Measurements from ENCODE around the gene WDR7.
"Not testable (repeated sequence)": the region's sequence is repeated elsewhere in the genome, so short reads cannot be mapped to it uniquely, and the experiment has no call there.

WDR7 gene

DNA sequence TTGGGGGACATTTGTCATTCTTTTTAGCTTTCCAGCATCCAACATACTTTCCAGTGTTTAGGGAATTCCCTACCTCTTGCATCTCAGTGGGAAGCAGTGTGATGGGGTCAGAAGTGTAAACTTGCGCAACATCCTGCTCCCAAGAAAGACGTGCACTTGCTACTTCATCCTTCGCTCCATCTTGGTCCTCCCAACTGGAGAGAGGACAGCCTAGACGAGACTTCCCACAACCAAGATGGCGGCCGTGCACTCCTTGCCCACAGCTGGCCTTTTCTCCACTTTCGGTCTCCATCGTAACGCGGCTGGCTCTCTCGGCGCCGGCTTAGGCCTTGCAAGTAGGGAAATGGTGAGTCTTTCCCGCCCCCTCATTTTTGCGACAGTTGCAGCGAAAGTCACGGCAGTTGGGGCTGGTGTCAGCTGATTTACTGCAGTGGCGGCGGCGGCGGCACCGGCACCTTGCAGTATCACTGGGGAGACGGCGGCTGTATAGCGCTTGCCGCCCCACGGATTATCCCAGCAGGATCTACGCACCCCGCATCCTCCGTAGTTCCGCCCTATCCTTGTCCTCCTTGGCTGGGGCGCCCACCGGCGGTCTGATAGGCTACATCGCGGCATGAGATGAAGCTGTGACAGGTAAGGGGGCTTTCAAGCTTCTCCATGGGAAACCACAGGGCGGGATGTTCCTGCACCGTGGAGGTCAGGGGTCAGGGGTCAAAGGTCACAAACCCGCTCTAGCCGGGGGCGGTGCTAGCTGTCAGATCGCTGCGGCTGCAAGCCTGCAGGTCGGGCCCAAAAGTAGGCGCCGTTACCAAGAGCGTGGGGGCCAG lies at the start of gene WDR7:
Gene WDR7 (plus strand): TSS at position 416 of the 827 bp plus-strand sequence. CDS start 21,157 bp downstream, outside the sequence.
- peak; percentile 96 for DNase-seq

DNA sequence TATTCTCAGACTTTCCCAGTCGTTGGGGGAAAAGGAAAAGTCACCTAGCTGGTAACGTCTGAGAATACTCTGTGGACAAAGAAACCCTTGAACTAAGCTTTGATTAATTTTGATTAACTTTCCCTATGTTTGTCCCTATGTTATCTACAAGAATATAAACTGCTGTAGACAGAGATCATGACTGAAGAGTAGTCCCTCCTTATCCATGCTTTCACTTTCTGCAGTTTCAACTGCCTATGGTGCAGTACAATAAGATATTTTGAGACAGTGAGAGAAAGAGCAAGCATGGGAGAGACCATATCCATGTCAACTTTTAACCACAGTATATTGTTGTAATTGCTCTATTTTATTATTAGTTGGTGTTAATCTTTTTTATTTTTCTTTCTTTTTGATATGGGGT lies 44.5 kb upstream of the WDR7 start:
- no peak for DNase-seq

DNA sequence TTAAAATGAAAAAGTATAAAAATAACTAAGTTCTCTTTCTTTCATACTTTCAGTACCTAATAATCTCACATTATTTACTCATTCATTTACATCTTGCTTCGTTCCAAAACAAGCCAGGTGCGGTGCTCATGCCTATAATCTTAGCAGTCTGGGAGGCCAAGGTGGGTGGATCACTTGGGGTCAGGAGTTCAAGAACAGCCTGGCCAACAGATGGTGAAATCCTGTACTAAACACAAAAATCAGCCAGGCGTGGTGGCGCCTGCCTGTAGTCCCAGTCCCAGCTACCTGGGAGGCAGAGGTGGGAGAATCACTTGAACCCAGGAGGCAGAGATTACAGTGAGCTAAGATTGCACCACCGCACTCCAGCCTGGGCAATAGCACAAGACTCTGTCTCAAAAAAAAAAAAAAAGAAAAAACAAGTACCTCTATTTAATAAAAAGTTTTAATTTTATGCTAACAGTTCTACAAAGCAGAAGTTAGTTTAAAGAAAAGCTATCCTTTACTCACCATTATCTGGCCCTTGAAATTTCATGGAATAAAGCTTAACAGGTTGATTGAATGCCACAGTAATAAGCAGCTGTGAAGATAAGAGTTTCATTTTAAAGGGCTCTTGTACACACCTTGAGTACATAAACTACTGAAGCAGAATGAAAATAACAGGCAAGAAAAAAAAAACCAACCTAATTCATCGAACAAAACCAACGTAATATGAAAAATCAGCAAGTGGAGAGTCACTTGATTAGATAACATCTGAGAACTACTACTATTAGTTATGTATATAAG lies 35.2 kb upstream of the WDR7 start:
- no peak for DNase-seq

- DNase-seq, result no peak
Observed at GRCh38 chr18:56627991-56628390, 23.2 kb upstream of the WDR7 start.

DNA sequence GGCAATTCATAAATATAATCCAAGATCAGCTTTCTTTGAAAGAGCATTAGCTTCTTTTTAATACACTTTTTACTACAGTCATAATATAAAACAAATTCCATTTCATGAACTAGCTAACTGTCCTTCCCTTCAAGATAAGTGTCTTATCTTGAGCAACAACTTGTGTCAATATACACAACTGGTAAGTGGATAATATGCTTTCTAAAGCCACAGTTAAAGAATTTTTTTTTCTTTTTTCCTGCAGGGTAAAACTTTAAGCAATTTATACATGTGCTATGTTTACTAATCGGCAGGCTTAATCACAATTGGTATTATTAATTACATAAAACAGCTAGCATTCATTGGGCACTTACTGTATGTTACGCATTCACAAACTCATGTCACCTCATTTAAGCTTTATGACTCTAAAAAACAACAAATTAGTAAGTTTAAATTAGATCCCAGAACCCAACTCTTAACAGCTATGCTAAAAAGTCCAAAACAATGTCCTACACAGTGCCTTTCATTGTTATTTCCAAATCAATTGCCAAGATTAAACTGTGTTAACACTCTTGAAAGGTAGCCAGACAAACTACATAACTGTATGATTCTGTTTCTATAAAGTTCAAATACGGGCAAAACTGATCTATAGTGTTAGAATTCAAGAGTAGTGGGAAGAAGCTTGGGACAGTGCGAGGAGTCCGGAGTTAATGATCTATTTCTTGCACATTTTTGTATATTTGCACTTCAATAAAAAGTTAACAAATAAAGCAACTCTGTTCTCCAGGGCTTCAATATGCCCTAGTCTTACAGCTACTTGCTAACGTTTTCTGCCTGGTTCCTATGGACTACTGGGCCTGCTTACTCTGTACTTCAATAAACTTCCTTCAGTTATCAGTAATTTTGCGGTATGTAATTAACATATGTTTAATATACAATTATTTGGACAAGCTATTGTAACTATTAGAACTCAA lies 18.8 kb upstream of the WDR7 start:
- DNase-seq, result no peak

GRCh38 chr18:56635007-56635406 lies 16.2 kb upstream of the WDR7 start:
- DNase-seq, result no peak

DNA sequence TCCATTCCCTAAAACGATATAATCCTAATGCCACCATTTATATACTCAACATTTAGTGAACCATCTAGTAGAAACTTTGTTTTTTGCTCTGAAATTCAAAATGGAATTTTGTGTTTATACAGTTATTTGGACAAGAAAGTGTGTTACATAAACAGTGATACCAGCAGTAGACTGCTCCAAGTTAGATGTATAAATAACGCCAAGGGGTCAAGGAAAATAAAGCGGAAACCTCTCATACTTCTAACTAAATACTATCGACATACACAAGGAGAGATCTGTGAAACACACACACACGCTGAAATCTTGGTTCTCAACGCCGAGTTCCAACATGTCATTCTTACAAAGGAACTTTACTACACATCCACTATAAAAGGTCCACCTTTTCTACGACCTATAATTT lies 14.0 kb upstream of the WDR7 start:
- no peak for DNase-seq

- DNase-seq, result no peak
Observed at GRCh38 chr18:56637711-56638231, 13.4 kb upstream of the WDR7 start.

DNA sequence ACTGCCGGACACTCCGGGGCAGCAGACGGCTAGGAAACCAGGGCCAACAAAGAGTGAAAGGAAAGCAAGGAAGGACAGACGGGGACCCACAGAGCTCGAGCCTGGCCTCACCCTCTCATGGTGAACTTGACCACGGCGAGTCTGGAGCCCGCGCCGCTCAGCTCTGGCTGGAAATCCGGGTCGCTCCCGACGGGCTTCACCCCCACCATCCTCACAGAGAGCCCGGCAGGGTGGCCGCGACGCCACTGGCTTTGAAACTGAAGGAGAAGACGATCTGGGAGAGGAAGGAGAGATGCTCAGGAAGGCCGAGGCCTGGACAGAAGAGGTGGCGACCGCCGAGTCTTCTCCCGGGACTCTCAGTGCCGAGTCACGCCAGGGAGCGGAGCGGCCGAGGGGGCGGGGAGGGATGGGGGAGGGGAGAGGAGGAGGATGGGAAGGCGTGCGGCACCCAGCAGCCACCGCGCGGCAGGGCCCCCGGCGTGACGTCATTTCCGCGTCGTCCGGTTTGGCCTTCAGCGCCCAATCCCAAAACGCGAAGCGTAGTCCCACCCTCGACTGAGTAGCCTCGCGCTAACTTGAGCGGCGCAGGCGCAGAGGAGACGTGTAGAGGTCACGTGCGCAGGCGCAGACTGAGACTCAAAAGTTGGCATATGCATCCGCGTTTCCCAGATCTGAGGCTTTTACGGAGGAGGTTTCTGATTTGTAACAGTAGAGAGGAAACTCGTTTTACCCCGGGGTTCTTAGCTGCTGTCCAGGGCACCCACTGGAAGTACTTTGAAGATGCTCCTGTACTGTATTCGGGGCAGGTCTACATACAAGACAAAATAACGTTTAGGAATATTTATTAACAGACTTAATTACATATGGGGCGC lies 12.7 kb upstream of the WDR7 start, which contains the start of gene TXNL1:
Gene TXNL1 (minus strand): TSS at position 361 of the 872 bp plus-strand sequence. CDS start 152 bp downstream, at position 209.
- peak; percentile 92 for DNase-seq

DNA sequence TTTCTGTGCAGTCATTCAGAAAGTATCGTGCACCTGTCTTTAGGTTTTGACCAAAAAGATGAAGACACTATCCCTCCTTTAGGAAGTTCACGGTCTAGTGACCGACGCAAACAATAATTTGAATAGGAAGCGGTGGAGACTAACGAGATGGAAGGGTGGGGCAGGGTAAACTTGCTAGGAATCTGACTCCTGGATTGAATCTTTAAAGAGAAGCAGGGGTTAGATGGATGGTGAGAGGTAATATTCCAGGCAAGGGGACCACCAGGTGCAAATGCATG lies 12.1 kb upstream of the WDR7 start:
- DNase-seq, result no peak

- no peak for DNase-seq
Observed at GRCh38 chr18:56639571-56639970, 11.6 kb upstream of the WDR7 start.

DNA sequence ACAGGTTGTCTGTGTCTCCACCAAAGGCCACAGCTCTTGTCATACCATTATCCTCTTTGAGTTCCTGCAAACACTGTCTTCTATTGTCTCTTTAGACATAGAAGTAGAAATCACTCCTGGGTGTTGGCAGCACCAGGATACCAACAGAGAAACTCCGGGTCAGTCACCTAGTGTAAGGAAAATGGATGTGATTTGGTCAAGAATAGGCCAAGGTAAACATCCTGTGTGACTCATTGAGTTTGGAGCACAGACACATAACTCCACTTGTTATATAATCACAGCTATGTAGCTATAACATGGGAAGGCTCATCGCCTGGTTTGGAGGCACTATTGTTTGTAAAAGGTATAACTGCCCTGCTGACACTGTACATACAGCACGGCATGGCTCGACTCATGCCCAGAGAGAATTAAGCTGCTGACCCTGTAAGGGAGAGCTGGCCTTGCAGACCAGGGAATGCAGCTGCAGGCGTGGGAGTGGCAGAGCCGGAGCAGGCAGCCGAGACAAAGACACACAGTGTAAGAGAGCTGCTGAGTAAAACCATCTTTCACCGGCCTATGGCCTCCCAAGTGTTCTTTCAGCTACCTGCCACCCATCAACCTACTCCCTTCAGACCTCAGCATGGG lies 9.3 kb upstream of the WDR7 start:
- peak; percentile 18 for DNase-seq

DNA sequence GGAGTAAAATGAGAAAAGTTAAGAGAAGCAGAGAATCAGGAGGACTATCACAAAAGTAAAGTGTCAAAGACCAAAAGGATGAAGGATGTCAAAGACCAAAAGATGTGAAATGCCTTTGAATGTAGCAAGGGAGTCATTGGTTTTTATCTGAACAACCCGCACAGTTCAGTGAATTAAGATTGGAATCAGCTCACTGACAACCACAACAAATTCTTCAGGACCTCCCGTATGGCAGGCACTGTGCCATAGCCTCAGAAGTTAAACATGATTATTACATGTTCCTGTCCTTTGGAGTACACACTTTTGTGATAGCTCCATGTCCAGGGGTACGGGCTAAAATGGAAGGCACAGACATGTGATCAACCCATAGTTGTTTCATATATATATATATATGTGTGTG lies 7.8 kb upstream of the WDR7 start:
- DNase-seq, result no peak

DNA sequence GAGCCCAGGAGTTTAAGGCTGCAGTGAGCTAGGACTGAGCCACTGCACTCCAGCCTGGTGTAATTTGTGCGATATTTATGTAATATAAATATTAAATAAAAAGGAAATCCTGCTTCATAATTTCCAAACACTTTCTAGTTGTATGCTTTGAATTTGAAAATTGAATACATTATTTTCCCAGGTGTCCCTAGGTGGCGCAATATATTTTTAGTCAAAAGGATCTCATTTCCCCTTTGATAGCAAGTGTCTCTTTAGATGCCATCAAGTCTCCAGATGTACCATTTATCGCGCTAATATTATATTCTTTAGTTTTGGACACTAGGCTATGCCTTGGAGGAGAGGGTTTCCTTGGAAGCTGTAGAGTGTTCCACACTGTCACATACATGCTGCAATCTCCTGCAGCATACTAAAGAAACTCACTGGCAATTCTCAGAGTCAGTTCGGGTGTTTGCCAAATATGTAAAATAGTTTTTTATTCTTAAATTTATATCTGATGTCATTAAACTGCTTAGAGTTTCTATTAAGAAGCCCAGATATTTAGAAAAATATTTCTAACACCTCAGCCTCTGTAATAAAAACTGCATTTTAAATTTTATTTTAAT lies 5.6 kb upstream of the WDR7 start:
- no peak for DNase-seq

DNA sequence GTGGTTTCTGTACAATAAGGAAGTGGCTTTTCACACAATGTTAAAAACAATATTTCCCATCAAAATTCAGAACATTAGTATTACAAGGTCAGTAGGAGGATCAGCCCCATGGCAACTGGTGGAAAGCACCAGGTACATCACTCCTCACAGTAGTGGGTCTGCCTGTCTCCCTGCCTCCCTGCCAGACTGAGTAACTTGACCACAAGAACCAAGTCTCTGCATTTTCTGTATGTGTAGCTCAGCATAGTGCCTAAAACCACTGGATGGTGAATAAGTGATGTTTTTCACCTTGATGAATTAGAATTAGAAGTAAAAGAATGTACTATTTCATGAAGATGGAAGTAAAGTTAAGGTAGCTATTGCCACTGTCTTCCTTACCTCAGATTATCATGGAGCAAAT lies 4.1 kb upstream of the WDR7 start:
- DNase-seq, result no peak

DNA sequence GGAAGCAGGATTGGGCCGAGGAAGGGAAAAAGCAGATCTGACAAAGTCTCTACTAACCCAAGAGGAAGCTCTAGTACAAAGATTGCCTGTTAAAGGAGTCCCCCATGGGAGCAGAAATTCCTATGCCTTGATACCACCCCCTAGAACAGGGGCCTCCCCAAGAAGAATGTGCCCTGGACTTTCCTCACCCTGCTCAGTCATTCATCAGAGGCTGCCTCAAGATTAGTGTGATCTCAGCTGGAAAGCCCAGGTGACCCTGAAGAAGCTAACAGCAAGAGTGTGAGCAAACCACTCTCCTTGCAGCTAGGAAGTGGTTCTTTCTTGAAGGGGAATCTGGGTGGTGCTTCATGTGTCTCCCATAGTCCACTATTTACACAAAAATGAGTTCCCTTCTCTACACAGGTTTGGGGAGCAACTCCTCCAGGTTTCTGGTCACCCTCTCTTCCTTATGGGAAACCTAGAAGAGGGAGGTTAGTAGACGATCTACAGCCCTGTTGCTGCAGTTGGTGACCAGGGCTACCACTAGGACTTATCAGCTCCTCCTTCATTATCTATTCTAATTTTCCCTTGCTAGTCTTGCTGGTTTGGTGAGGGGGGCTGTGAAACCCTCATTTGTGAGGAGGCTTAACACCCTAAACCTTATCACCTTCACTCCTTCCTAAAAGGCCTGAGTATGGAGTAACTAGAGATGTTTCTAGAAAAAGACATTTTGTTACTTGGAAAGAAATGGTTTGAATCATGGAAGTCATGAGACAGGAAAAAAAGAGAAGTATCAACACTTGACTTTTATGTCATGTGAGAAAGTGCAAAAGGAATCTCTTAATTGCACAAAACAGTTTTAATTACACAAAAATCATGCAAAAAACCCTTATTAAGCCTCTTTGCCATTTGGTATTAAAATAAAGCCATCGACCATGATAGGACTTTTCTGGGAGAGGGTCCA lies 2.9 kb upstream of the WDR7 start:
- no peak for DNase-seq

- peak; percentile 28 for DNase-seq
Observed at GRCh38 chr18:56649996-56650395, 1.2 kb upstream of the WDR7 start.

DNA sequence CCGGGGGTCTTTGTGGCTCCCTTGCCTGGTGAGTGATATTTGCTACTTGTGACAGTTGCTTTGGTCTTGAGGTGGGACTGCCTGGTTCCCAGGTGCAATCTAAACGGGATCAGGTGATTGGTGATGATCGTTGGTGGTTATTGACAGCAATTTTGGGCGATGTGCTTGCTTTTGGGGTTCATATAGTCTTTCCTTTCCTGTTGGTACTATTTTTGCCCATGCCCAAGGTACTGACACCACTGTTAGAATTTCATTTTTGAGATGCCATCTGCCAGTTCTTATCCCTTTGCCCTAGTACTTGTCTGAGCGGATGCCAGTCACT lies 573 bp downstream of the WDR7 start:
- no peak for DNase-seq

GRCh38 chr18:56652802-56653201 lies 1.6 kb downstream of the WDR7 start:
- no peak for DNase-seq

GRCh38 chr18:56654280-56654679 lies 3.1 kb downstream of the WDR7 start:
- DNase-seq, result not testable (repeated sequence)

All from NCI-H226 (cell line).